Duodenal mucosa (tissue), 2 donors: ENCODE measurements around the gene IL33.

Experiments used
- H3K27ac ChIP-seq: one replicate; pipeline ENCODE4 v1.7.0; 2013; ENCODE audit warnings: low read depth, low read length
- H3K27me3 ChIP-seq, 2 donors: one replicate each; pipeline ENCODE4 v1.7.0; 2013; ENCODE audit warnings: low read length in 2 of 2, control low read depth in 1 of 2; ENCODE audit not compliant: insufficient read depth in 2 of 2, control insufficient read depth in 1 of 2
- H3K36me3 ChIP-seq, 2 donors: one replicate each; pipeline ENCODE4 v1.7.0; 2013; ENCODE audit warnings: low read length in 2 of 2, control low read depth in 1 of 2; ENCODE audit not compliant: insufficient read depth in 2 of 2, control insufficient read depth in 1 of 2
- H3K4me1 ChIP-seq, 2 donors: one replicate each; pipeline ENCODE4 v1.7.0; 2013; ENCODE audit warnings: low read length in 2 of 2, control low read depth in 1 of 2; ENCODE audit not compliant: insufficient read depth in 2 of 2, control insufficient read depth in 1 of 2
- H3K4me3 ChIP-seq, 2 donors: one replicate each; pipeline ENCODE4 v1.7.0; 2013; ENCODE audit warnings: low read length in 2 of 2, low read depth in 1 of 2
- H3K9ac ChIP-seq, 2 donors: one replicate each; pipeline ENCODE4 v1.7.0; 2013; ENCODE audit warnings: low read length in 2 of 2, low read depth in 1 of 2
- H3K9me3 ChIP-seq, 2 donors: one replicate each; pipeline ENCODE4 v1.7.0; 2013; ENCODE audit warnings: low read length in 2 of 2, control low read depth in 1 of 2; ENCODE audit not compliant: control insufficient read depth in 1 of 2

Gene IL33

GRCh38 chr9:6214903-6215302, 704 bp upstream of the IL33 start:
- H3K36me3 ChIP-seq: no peaks in the 10 kb centered on the region
- H3K4me1 ChIP-seq: no peaks in the 10 kb centered on the region

GRCh38 chr9:6216002-6216401, 395 bp downstream of the IL33 start:
- no peak overlapping the region for H3K27ac ChIP-seq

More at GRCh38 chr9:6214903-6215302, 704 bp upstream of the IL33 start:
- H3K27me3 ChIP-seq: no peaks in the 10 kb centered on the region
- no peak overlapping the region for H3K27ac ChIP-seq
- peaks cover 2 to 7% of the 10 kb centered on the region in 2 donors for H3K9me3 ChIP-seq
- H3K9ac ChIP-seq: no peak overlapping the region
- H3K4me3 ChIP-seq: no peak overlapping the region

GRCh38 chr9:6216951-6217350, 1.3 kb downstream of the IL33 start:
- H3K9me3 ChIP-seq: no peaks in the 10 kb centered on the region
- H3K27me3 ChIP-seq: no peaks in the 10 kb centered on the region
- no peak overlapping the region for H3K4me3 ChIP-seq
- no peak overlapping the region for H3K27ac ChIP-seq
- H3K4me1 ChIP-seq: no peaks in the 10 kb centered on the region
- H3K9ac ChIP-seq: no peak overlapping the region
- no peaks in the 10 kb centered on the region for H3K36me3 ChIP-seq

More at GRCh38 chr9:6216002-6216401, 395 bp downstream of the IL33 start:
- Histone ChIP-seq H3K9me3 (no peaks in the 10 kb centered on the region), H3K4me3 (no peak overlapping the region), H3K4me1 (no peaks in the 10 kb centered on the region), H3K27me3 (no peaks in the 10 kb centered on the region), H3K36me3 (no peaks in the 10 kb centered on the region), H3K9ac (no peak overlapping the region)

- H3K9me3 ChIP-seq: no peaks in the 10 kb centered on the region
- H3K36me3 ChIP-seq: no peaks in the 10 kb centered on the region
- no peak overlapping the region for H3K9ac ChIP-seq
- no peaks in the 10 kb centered on the region for H3K4me1 ChIP-seq
- H3K27ac ChIP-seq: no peak overlapping the region
- H3K4me3 ChIP-seq: no peak overlapping the region
- H3K27me3 ChIP-seq: no peaks in the 10 kb centered on the region
These were observed 2.5 kb downstream of the IL33 start for GRCh38 chr9:6218099-6218502.

- no peaks in the 10 kb centered on the region for H3K9me3 ChIP-seq
- H3K36me3 ChIP-seq: no peaks in the 10 kb centered on the region
- no peak overlapping the region for H3K9ac ChIP-seq
- H3K4me3 ChIP-seq: no peak overlapping the region
- H3K27ac ChIP-seq: no peak overlapping the region
- H3K4me1 ChIP-seq: no peaks in the 10 kb centered on the region
- H3K27me3 ChIP-seq: no peaks in the 10 kb centered on the region
These were observed 3.4 kb downstream of the IL33 start for GRCh38 chr9:6219040-6219439.

GRCh38 chr9:6219981-6220380, 4.4 kb downstream of the IL33 start:
- H3K9me3 ChIP-seq: no peaks in the 10 kb centered on the region
- H3K9ac ChIP-seq: no peak overlapping the region
- H3K4me3 ChIP-seq: no peak overlapping the region
- no peaks in the 10 kb centered on the region for H3K36me3 ChIP-seq
- H3K4me1 ChIP-seq: no peaks in the 10 kb centered on the region
- no peaks in the 10 kb centered on the region for H3K27me3 ChIP-seq
- no peak overlapping the region for H3K27ac ChIP-seq

- Histone ChIP-seq H3K36me3 (no peaks in the 10 kb centered on the region), H3K4me3 (no peak overlapping the region), H3K9ac (no peak overlapping the region), H3K9me3 (no peaks in the 10 kb centered on the region), H3K4me1 (peaks cover 5 to 9% of the 10 kb centered on the region in 2 donors), H3K27ac (no peak overlapping the region), H3K27me3 (no peaks in the 10 kb centered on the region)
These were observed 9.0 kb downstream of the IL33 start for GRCh38 chr9:6224393-6225154.

- no peaks in the 10 kb centered on the region for H3K9me3 ChIP-seq
- no peak overlapping the region for H3K27ac ChIP-seq
- no peaks in the 10 kb centered on the region for H3K36me3 ChIP-seq
- no peaks in the 10 kb centered on the region for H3K27me3 ChIP-seq
- H3K9ac ChIP-seq: no peak overlapping the region
- H3K4me3 ChIP-seq: no peak overlapping the region
- peaks cover 5 to 15% of the 10 kb centered on the region in 2 donors for H3K4me1 ChIP-seq
These were observed 11.1 kb downstream of the IL33 start for GRCh38 chr9:6226696-6227095.

- Histone ChIP-seq H3K27ac (no peak overlapping the region), H3K4me3 (no peak overlapping the region), H3K9me3 (no peaks in the 10 kb centered on the region), H3K4me1 (peaks cover 5 to 15% of the 10 kb centered on the region in 2 donors), H3K27me3 (no peaks in the 10 kb centered on the region), H3K36me3 (no peaks in the 10 kb centered on the region), H3K9ac (no peak overlapping the region)
These were observed 13.6 kb downstream of the IL33 start for GRCh38 chr9:6229186-6229585.

- Histone ChIP-seq H3K27me3 (no peaks in the 10 kb centered on the region), H3K4me1 (peaks cover 5 to 15% of the 10 kb centered on the region in 2 donors), H3K9me3 (no peaks in the 10 kb centered on the region), H3K4me3 (no peak overlapping the region), H3K9ac (no peak overlapping the region), H3K27ac (no peak overlapping the region), H3K36me3 (no peaks in the 10 kb centered on the region)
These were observed 14.0 kb downstream of the IL33 start for GRCh38 chr9:6229619-6230018.
